Vagina (tissue), 2 donors: ENCODE results near the gene DGKI. TPM values are rescaled to one million over a fixed set of nuclear protein-coding genes. Genes with fewer than 3 reads are reported as not detected.

Source experiments
- DNase-seq, 2 donors: peaks; one replicate each; pipeline ENCODE4 v3.0.0-alpha.2; 2017; ENCODE audit errors: extremely low spot score in 2 of 2
- H3K27ac ChIP-seq: fragments of 200-600 bp; sonication (generic); one replicate; pipeline ENCODE4 v1.5.1; 2019
- H3K27me3 ChIP-seq: fragments of 200-600 bp; sonication (generic); one replicate; pipeline ENCODE4 v1.5.1; 2019
- H3K36me3 ChIP-seq, 2 donors: fragments of 200-600 bp; sonication (generic); one replicate each; pipeline ENCODE4 v1.5.1; 2017 to 2019
- H3K4me1 ChIP-seq: fragments of 200-600 bp; sonication (generic); one replicate; pipeline ENCODE4 v1.5.1; 2019
- H3K4me3 ChIP-seq, 2 donors: fragments of 200-600 bp; sonication (generic); 1 replicate in 1 of 2; 2 replicates in 1 of 2; pipeline ENCODE4 v1.5.1; 2016 to 2019
- H3K9me3 ChIP-seq: fragments of 200-600 bp; sonication (generic); one replicate; pipeline ENCODE4 v1.5.1; 2019
- POLR2A ChIP-seq, 2 donors: fragments of 450-650 bp; IDR thresholded peaks; one replicate each; pipeline ENCODE4 v1.6.1; 2017; ENCODE audit warnings: antibody characterized with exemption in 2 of 2, mild to moderate bottlenecking in 2 of 2, moderate library complexity in 2 of 2
- POLR2AphosphoS5 ChIP-seq, 2 donors: sonication (generic); formaldehyde crosslinking; IDR thresholded peaks; one replicate each; pipeline ENCODE4 v1.9.0; 2017; ENCODE audit warnings: antibody characterized with exemption in 2 of 2, mild to moderate bottlenecking in 2 of 2, low read depth in 1 of 2; ENCODE audit not compliant: insufficient read depth in 1 of 2
- intact Hi-C: fragments of 100-400 bp; cut with DNase I; formaldehyde crosslinking; loops from one replicate; pipeline ENCODE4 v1.15.1; 2023
- total RNA-seq: library from RNA; depleted of rRNA; stranded (reverse); fragments of >200 nt; gene quantifications from one replicate; pipeline ENCODE4 v1.2.3, GENCODE V29; 2016
- TF ChIP-seq, protein P1 (sequence below), 3 experiments: fragments of 450-650 bp in 2 of 3; fragments of 200-600 bp in 1 of 3; sonication (generic) in 1 of 3; IDR thresholded peaks; one replicate each; pipeline ENCODE4 v1.5.1; 2017 to 2019; ENCODE audit warnings: antibody characterized with exemption in 3 of 3, mild to moderate bottlenecking in 2 of 3, moderate library complexity in 2 of 3

Gene DGKI
- total RNA-seq, 1 donor from 2014 or later, result 1.2 TPM

GRCh38 chr7:137578541-137578940 is 268.2 kb downstream of the DGKI start:
- TF ChIP-seq POLR2AphosphoS5 (IDR thresholded peaks at IDR 0.05; ENCODE audit: insufficient read depth in 1 of 2, low read depth in 1 of 2) (no peak), POLR2A (IDR thresholded peaks at IDR 0.05) (no peak)
- TF ChIP-seq, protein P1, sequence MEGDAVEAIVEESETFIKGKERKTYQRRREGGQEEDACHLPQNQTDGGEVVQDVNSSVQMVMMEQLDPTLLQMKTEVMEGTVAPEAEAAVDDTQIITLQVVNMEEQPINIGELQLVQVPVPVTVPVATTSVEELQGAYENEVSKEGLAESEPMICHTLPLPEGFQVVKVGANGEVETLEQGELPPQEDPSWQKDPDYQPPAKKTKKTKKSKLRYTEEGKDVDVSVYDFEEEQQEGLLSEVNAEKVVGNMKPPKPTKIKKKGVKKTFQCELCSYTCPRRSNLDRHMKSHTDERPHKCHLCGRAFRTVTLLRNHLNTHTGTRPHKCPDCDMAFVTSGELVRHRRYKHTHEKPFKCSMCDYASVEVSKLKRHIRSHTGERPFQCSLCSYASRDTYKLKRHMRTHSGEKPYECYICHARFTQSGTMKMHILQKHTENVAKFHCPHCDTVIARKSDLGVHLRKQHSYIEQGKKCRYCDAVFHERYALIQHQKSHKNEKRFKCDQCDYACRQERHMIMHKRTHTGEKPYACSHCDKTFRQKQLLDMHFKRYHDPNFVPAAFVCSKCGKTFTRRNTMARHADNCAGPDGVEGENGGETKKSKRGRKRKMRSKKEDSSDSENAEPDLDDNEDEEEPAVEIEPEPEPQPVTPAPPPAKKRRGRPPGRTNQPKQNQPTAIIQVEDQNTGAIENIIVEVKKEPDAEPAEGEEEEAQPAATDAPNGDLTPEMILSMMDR (IDR thresholded peaks at IDR 0.05), result no peak

GRCh38 chr7:137577184-137577583 is 269.6 kb downstream of the DGKI start:
- intact Hi-C loops, result no loop called here
- H3K36me3 ChIP-seq, result no peaks in the 10 kb centered on the region

More at GRCh38 chr7:137578541-137578940, 268.2 kb downstream of the DGKI start:
- H3K9me3 ChIP-seq, result no peaks in the 10 kb centered on the region
- H3K27me3 ChIP-seq, result no peaks in the 10 kb centered on the region
- H3K27ac ChIP-seq, result no peak overlapping the region
- intact Hi-C loops, result no loop called here
- no peak overlapping the region for H3K4me3 ChIP-seq
- DNase-seq, result no peak
- no peaks in the 10 kb centered on the region for H3K36me3 ChIP-seq
- H3K4me1 ChIP-seq, result no peaks in the 10 kb centered on the region

DNA sequence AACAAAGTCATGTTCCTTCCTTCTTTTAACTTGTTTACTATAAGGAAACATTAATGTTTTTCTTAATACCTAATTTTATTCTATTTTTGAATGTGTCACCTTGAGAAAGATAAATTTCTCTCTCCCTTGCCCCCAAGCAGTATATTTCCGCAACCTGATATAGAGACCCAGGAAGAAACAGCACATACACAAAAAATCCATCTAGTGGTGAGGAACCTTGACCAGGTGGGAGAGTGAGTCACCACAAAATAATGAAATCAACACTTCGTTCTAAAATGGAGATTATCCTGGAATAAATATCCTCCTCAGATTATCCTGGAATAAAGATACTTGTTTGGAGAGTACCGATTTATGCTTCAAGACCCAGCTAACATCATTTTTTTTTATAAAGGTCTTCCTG is 270.3 kb downstream of the DGKI start:
- intact Hi-C loops, result no loop called here
- TF ChIP-seq, protein P1 (IDR thresholded peaks at IDR 0.05), result no peak
- no peak for TF ChIP-seq POLR2AphosphoS5 (IDR thresholded peaks at IDR 0.05; ENCODE audit: insufficient read depth in 1 of 2, low read depth in 1 of 2)
- TF ChIP-seq POLR2A (IDR thresholded peaks at IDR 0.05), result no peak
- H3K4me3 ChIP-seq, result no peak overlapping the region
- no peak overlapping the region for H3K27ac ChIP-seq
- H3K4me1 ChIP-seq, result no peaks in the 10 kb centered on the region
- no peaks in the 10 kb centered on the region for H3K9me3 ChIP-seq
- H3K27me3 ChIP-seq, result no peaks in the 10 kb centered on the region
- no peak for DNase-seq
- no peaks in the 10 kb centered on the region for H3K36me3 ChIP-seq

More at GRCh38 chr7:137577184-137577583, 269.6 kb downstream of the DGKI start:
- Histone ChIP-seq H3K9me3 (no peaks in the 10 kb centered on the region), H3K27ac (no peak overlapping the region), H3K4me1 (no peaks in the 10 kb centered on the region), H3K4me3 (no peak overlapping the region), H3K27me3 (no peaks in the 10 kb centered on the region)
- TF ChIP-seq POLR2AphosphoS5 (IDR thresholded peaks at IDR 0.05; ENCODE audit: insufficient read depth in 1 of 2, low read depth in 1 of 2) (no peak), POLR2A (IDR thresholded peaks at IDR 0.05) (no peak)
- TF ChIP-seq, protein P1 (IDR thresholded peaks at IDR 0.05), result no peak
- no peak for DNase-seq

DNA sequence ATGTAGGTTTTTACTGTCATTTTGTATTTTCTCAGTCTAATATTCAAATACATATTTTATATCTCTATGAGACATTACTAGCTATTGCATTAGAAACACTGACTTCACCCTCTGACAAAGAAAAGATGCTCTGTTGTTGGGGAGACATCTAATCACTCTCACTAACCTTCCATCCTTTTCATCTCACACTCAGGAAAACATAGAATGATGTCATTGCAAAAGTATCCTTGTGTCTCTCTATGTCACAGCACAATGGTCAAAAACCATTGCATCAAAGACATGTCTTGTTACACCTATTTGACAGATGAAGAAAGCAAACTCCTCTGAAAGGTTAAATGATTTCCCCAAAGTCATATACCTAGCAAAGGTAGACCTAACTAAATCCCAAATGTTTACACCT is 272.0 kb downstream of the DGKI start:
- Histone ChIP-seq H3K27ac (no peak overlapping the region), H3K4me1 (no peaks in the 10 kb centered on the region), H3K4me3 (no peak overlapping the region), H3K27me3 (no peaks in the 10 kb centered on the region), H3K9me3 (no peaks in the 10 kb centered on the region), H3K36me3 (no peaks in the 10 kb centered on the region)
- intact Hi-C loops, result no loop called here
- no peak for DNase-seq
- TF ChIP-seq, protein P1 (IDR thresholded peaks at IDR 0.05), result no peak
- no peak for TF ChIP-seq POLR2A (IDR thresholded peaks at IDR 0.05)
- no peak for TF ChIP-seq POLR2AphosphoS5 (IDR thresholded peaks at IDR 0.05; ENCODE audit: insufficient read depth in 1 of 2, low read depth in 1 of 2)

GRCh38 chr7:137572056-137572784 is 274.6 kb downstream of the DGKI start:
- Histone ChIP-seq H3K27me3 (no peaks in the 10 kb centered on the region), H3K27ac (no peak overlapping the region), H3K36me3 (no peaks in the 10 kb centered on the region), H3K9me3 (no peaks in the 10 kb centered on the region), H3K4me3 (no peak overlapping the region), H3K4me1 (no peaks in the 10 kb centered on the region)
- DNase-seq, result no peak
- TF ChIP-seq POLR2AphosphoS5 (IDR thresholded peaks at IDR 0.05; ENCODE audit: insufficient read depth in 1 of 2, low read depth in 1 of 2) (no peak), POLR2A (IDR thresholded peaks at IDR 0.05) (no peak)
- TF ChIP-seq, protein P1 (IDR thresholded peaks at IDR 0.05), result no peak
- intact Hi-C loops, result no loop called here
